Inflammatory macrophage treated with lipopolysaccharide for 4 hours (primary cell): ENCODE results near the gene CNTNAP5.

ENCODE experiments used
- DNase-seq: peaks from one replicate; pipeline ENCODE4 v3.0.0-alpha.2; 2020

Gene CNTNAP5

GRCh38 chr2:124281541-124281940 lies 256.5 kb downstream of the CNTNAP5 start:
- no peak for DNase-seq

- DNase-seq: no peak
Measured at GRCh38 chr2:124283096-124283495, 258.0 kb downstream of the CNTNAP5 start.

GRCh38 chr2:124286089-124286783 lies 261.1 kb downstream of the CNTNAP5 start:
- no peak for DNase-seq

- no peak for DNase-seq
Measured at GRCh38 chr2:124289060-124289459, 264.0 kb downstream of the CNTNAP5 start.

GRCh38 chr2:124289615-124290014 lies 264.5 kb downstream of the CNTNAP5 start:
- DNase-seq: no peak

- DNase-seq: no peak
Measured at GRCh38 chr2:124296470-124296869, 271.4 kb downstream of the CNTNAP5 start.

- no peak for DNase-seq
Measured at GRCh38 chr2:124301915-124302314, 276.8 kb downstream of the CNTNAP5 start.

- DNase-seq: no peak
Measured at GRCh38 chr2:124308319-124309062, 283.4 kb downstream of the CNTNAP5 start.

- DNase-seq: no peak
Measured at GRCh38 chr2:124309563-124310138, 284.6 kb downstream of the CNTNAP5 start.

GRCh38 chr2:124310671-124311070 lies 285.6 kb downstream of the CNTNAP5 start:
- DNase-seq: no peak

- no peak for DNase-seq
Measured at GRCh38 chr2:124314084-124314483, 289.0 kb downstream of the CNTNAP5 start.

- DNase-seq: no peak
Measured at GRCh38 chr2:124315221-124315880, 290.3 kb downstream of the CNTNAP5 start.

- DNase-seq: no peak
Measured at GRCh38 chr2:124316133-124316532, 291.0 kb downstream of the CNTNAP5 start.

GRCh38 chr2:124316881-124317605 lies 292.0 kb downstream of the CNTNAP5 start:
- no peak for DNase-seq

GRCh38 chr2:124317628-124318027 lies 292.5 kb downstream of the CNTNAP5 start:
- no peak for DNase-seq

- DNase-seq: no peak
Measured at GRCh38 chr2:124318913-124319312, 293.8 kb downstream of the CNTNAP5 start.

- no peak for DNase-seq
Measured at GRCh38 chr2:124319577-124319976, 294.5 kb downstream of the CNTNAP5 start.

GRCh38 chr2:124320051-124320688 lies 295.1 kb downstream of the CNTNAP5 start:
- no peak for DNase-seq

- DNase-seq: no peak
Measured at GRCh38 chr2:124323321-124323720, 298.2 kb downstream of the CNTNAP5 start.

GRCh38 chr2:124325667-124326440 lies 300.8 kb downstream of the CNTNAP5 start:
- no peak for DNase-seq

- DNase-seq: no peak
Measured at GRCh38 chr2:124327303-124327702, 302.2 kb downstream of the CNTNAP5 start.

- DNase-seq: no peak
Measured at GRCh38 chr2:124328397-124328796, 303.3 kb downstream of the CNTNAP5 start.
